ENCODE data around the gene ALKBH2.
"Not testable (repeated sequence)": the region's sequence is repeated elsewhere in the genome, so short reads cannot be mapped to it uniquely, and the experiment has no call there.

Gene ALKBH2

GRCh38 chr12:109065154-109065852 is 28.0 kb downstream of the ALKBH2 start:
- H3K36me3 Mint-ChIP-seq (ENCODE audit: low read depth) = peaks cover 21% of the 10 kb centered on the region
- no peaks in the 10 kb centered on the region for H3K27me3 Mint-ChIP-seq
- no peak overlapping the region for H3K4me3 Mint-ChIP-seq
- H3K4me1 Mint-ChIP-seq (ENCODE audit: low read depth) = peaks cover 4% of the 10 kb centered on the region
- no peak overlapping the region for H3K27ac Mint-ChIP-seq
- no peaks in the 10 kb centered on the region for H3K9me3 Mint-ChIP-seq

GRCh38 chr12:109064143-109064542 is 29.1 kb downstream of the ALKBH2 start:
- Mint-ChIP-seq H3K4me1 (ENCODE audit: low read depth) (peaks cover 4% of the 10 kb centered on the region), H3K36me3 (ENCODE audit: low read depth) (peaks cover 21% of the 10 kb centered on the region), H3K27ac (no peak overlapping the region), H3K27me3 (no peaks in the 10 kb centered on the region), H3K9me3 (no peaks in the 10 kb centered on the region), H3K4me3 (no peak overlapping the region)

- no peaks in the 10 kb centered on the region for H3K9me3 Mint-ChIP-seq
- H3K27ac Mint-ChIP-seq = no peak overlapping the region
- H3K27me3 Mint-ChIP-seq = no peaks in the 10 kb centered on the region
- peaks cover 13% of the 10 kb centered on the region for H3K4me1 Mint-ChIP-seq (ENCODE audit: low read depth)
- no peak overlapping the region for H3K4me3 Mint-ChIP-seq
- H3K36me3 Mint-ChIP-seq (ENCODE audit: low read depth) = peaks cover 17% of the 10 kb centered on the region
These were observed 34.5 kb downstream of the ALKBH2 start for GRCh38 chr12:109058773-109059172.

- Mint-ChIP-seq H3K4me1 (ENCODE audit: low read depth) (peaks cover 12% of the 10 kb centered on the region), H3K4me3 (no peak overlapping the region), H3K9me3 (no peaks in the 10 kb centered on the region), H3K27ac (no peak overlapping the region), H3K27me3 (no peaks in the 10 kb centered on the region), H3K36me3 (ENCODE audit: low read depth) (peaks cover 12% of the 10 kb centered on the region)
These were observed 35.9 kb downstream of the ALKBH2 start for GRCh38 chr12:109057376-109057775.

GRCh38 chr12:109056891-109057290 is 36.4 kb downstream of the ALKBH2 start:
- no peak overlapping the region for H3K27ac Mint-ChIP-seq

GRCh38 chr12:109054520-109054919 is 38.8 kb downstream of the ALKBH2 start:
- Mint-ChIP-seq H3K4me1 (ENCODE audit: low read depth) (peaks cover 19% of the 10 kb centered on the region), H3K36me3 (ENCODE audit: low read depth) (peaks cover 11% of the 10 kb centered on the region), H3K4me3 (peak overlapping the region; percentile 91), H3K27ac (peak overlapping the region; percentile 16), H3K9me3 (no peaks in the 10 kb centered on the region), H3K27me3 (no peaks in the 10 kb centered on the region)

More at GRCh38 chr12:109056891-109057290, 36.4 kb downstream of the ALKBH2 start:
- Mint-ChIP-seq H3K4me1 (ENCODE audit: low read depth) (peaks cover 17% of the 10 kb centered on the region), H3K9me3 (no peaks in the 10 kb centered on the region), H3K4me3 (no peak overlapping the region), H3K27me3 (no peaks in the 10 kb centered on the region), H3K36me3 (ENCODE audit: low read depth) (peaks cover 16% of the 10 kb centered on the region)

GRCh38 chr12:109054124-109054513 is 39.2 kb downstream of the ALKBH2 start:
- not testable (repeated sequence) for H3K9me3 Mint-ChIP-seq, H3K27me3 Mint-ChIP-seq
- H3K36me3 Mint-ChIP-seq (ENCODE audit: low read depth) = peaks cover 11% of the 10 kb centered on the region
- H3K4me3 Mint-ChIP-seq = peak overlapping the region; percentile 91
- H3K27ac Mint-ChIP-seq = peak overlapping the region; percentile 97
- peaks cover 19% of the 10 kb centered on the region for H3K4me1 Mint-ChIP-seq (ENCODE audit: low read depth)

- Mint-ChIP-seq H3K4me3 (peak overlapping the region; percentile 91), H3K9me3 (no peaks in the 10 kb centered on the region), H3K4me1 (ENCODE audit: low read depth) (peaks cover 19% of the 10 kb centered on the region), H3K27me3 (no peaks in the 10 kb centered on the region), H3K27ac (peak overlapping the region; percentile 97), H3K36me3 (ENCODE audit: low read depth) (peaks cover 11% of the 10 kb centered on the region)
These were observed 39.7 kb downstream of the ALKBH2 start for GRCh38 chr12:109053382-109054123.

- H3K4me1 Mint-ChIP-seq (ENCODE audit: low read depth) = peaks cover 19% of the 10 kb centered on the region
- H3K4me3 Mint-ChIP-seq = peak within 1 kb of the TSS; percentile 91
- H3K27ac Mint-ChIP-seq = peak within 1 kb of the TSS; percentile 97
- no peaks in the 10 kb centered on the region for H3K9me3 Mint-ChIP-seq
- peaks cover 7% of the 10 kb centered on the region for H3K36me3 Mint-ChIP-seq (ENCODE audit: low read depth)
- no peaks in the 10 kb centered on the region for H3K27me3 Mint-ChIP-seq
These were observed 40.6 kb downstream of the ALKBH2 start, which contains the start of gene USP30 for GRCh38 chr12:109052414-109053323. USP30 (plus strand) TSS chr12:109052576; CDS start chr12:109052679, 103 bp downstream.

GRCh38 chr12:109052097-109052413 is 41.2 kb downstream of the ALKBH2 start:
- H3K4me3 Mint-ChIP-seq = peak overlapping the region; percentile 91
- H3K27me3 Mint-ChIP-seq = no peaks in the 10 kb centered on the region
- no peaks in the 10 kb centered on the region for H3K9me3 Mint-ChIP-seq
- H3K36me3 Mint-ChIP-seq (ENCODE audit: low read depth) = peaks cover 4% of the 10 kb centered on the region
- H3K4me1 Mint-ChIP-seq (ENCODE audit: low read depth) = peaks cover 19% of the 10 kb centered on the region
- peak overlapping the region; percentile 87 for H3K27ac Mint-ChIP-seq

- H3K27me3 Mint-ChIP-seq; H3K27ac Mint-ChIP-seq; H3K4me3 Mint-ChIP-seq; H3K36me3 Mint-ChIP-seq (ENCODE audit: low read depth); H3K9me3 Mint-ChIP-seq: not testable (repeated sequence)
- peaks cover 19% of the 10 kb centered on the region for H3K4me1 Mint-ChIP-seq (ENCODE audit: low read depth)
These were observed 43.5 kb downstream of the ALKBH2 start for GRCh38 chr12:109049794-109050193.

GRCh38 chr12:109048706-109049105 is 44.6 kb downstream of the ALKBH2 start:
- H3K27me3 Mint-ChIP-seq; H3K36me3 Mint-ChIP-seq (ENCODE audit: low read depth); H3K27ac Mint-ChIP-seq; H3K9me3 Mint-ChIP-seq; H3K4me1 Mint-ChIP-seq (ENCODE audit: low read depth); H3K4me3 Mint-ChIP-seq: not testable (repeated sequence)

- H3K9me3 Mint-ChIP-seq = no peaks in the 10 kb centered on the region
- H3K4me3 Mint-ChIP-seq = no peak overlapping the region
- H3K27ac Mint-ChIP-seq = no peak overlapping the region
- H3K4me1 Mint-ChIP-seq (ENCODE audit: low read depth) = peaks cover 5% of the 10 kb centered on the region
- peaks cover 10% of the 10 kb centered on the region for H3K27me3 Mint-ChIP-seq
- H3K36me3 Mint-ChIP-seq (ENCODE audit: low read depth) = peaks cover 3% of the 10 kb centered on the region
These were observed 46.0 kb downstream of the ALKBH2 start for GRCh38 chr12:109047081-109047805.

- H3K36me3 Mint-ChIP-seq (ENCODE audit: low read depth) = no peaks in the 10 kb centered on the region
- H3K27me3 Mint-ChIP-seq = peaks cover 13% of the 10 kb centered on the region
- no peaks in the 10 kb centered on the region for H3K4me1 Mint-ChIP-seq (ENCODE audit: low read depth)
These were observed 49.0 kb downstream of the ALKBH2 start for GRCh38 chr12:109044241-109044640.

More at GRCh38 chr12:109044241-109044640, 49.0 kb downstream of the ALKBH2 start:
- H3K9me3 Mint-ChIP-seq = no peaks in the 10 kb centered on the region
- H3K4me3 Mint-ChIP-seq = no peak overlapping the region
- H3K27ac Mint-ChIP-seq = no peak overlapping the region
